OCI-LY1 (cell line): Measurements from ENCODE around the gene NUMA1.

Experiments used
- EZH2 ChIP-seq: fragments of 200-600 bp; sonication (generic), shearing (Covaris generic); IDR thresholded peaks from 2 replicates; pipeline ENCODE4 v1.8.0; 2017; ENCODE audit warnings: borderline replicate concordance, mixed run types, mild to moderate bottlenecking, antibody characterized with exemption, low read length, moderate library complexity, mixed read lengths
- TF ChIP-seq, protein P1 (sequence below): fragments of 200-600 bp; sonication (generic), shearing (Covaris generic); IDR thresholded peaks from 2 replicates; pipeline ENCODE4 v1.5.1; 2017; ENCODE audit warnings: mild to moderate bottlenecking, antibody characterized with exemption, low read length, moderate library complexity, mixed read lengths

DNA sequence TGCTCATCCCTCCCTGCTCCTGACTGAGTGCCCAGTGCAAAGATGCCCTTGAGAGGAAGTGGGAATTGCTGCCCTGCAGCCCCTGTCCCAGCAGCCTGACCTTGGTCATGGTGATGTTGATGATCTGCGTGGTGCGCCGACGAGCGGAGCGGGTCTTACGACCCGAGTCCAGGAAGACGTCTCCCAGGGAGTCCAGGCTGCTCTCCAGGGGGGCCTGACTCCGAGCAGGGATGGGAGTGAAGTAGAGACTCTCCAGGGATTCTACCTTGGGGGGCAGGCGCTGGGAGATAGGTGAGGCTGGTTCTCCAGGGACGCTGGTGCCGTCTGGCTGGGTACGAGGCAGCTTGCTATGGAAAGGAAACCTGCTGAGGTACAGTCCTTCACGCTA lies 73.3 kb downstream of the NUMA1 start:
- TF ChIP-seq, protein P1, sequence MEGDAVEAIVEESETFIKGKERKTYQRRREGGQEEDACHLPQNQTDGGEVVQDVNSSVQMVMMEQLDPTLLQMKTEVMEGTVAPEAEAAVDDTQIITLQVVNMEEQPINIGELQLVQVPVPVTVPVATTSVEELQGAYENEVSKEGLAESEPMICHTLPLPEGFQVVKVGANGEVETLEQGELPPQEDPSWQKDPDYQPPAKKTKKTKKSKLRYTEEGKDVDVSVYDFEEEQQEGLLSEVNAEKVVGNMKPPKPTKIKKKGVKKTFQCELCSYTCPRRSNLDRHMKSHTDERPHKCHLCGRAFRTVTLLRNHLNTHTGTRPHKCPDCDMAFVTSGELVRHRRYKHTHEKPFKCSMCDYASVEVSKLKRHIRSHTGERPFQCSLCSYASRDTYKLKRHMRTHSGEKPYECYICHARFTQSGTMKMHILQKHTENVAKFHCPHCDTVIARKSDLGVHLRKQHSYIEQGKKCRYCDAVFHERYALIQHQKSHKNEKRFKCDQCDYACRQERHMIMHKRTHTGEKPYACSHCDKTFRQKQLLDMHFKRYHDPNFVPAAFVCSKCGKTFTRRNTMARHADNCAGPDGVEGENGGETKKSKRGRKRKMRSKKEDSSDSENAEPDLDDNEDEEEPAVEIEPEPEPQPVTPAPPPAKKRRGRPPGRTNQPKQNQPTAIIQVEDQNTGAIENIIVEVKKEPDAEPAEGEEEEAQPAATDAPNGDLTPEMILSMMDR: no peak
- no peak for TF ChIP-seq EZH2
